ENCODE results near the gene DOCK3.
A peak's percentile ranks its signal among the peaks of the same experiment; 100 is the strongest.

Gene DOCK3

DNA sequence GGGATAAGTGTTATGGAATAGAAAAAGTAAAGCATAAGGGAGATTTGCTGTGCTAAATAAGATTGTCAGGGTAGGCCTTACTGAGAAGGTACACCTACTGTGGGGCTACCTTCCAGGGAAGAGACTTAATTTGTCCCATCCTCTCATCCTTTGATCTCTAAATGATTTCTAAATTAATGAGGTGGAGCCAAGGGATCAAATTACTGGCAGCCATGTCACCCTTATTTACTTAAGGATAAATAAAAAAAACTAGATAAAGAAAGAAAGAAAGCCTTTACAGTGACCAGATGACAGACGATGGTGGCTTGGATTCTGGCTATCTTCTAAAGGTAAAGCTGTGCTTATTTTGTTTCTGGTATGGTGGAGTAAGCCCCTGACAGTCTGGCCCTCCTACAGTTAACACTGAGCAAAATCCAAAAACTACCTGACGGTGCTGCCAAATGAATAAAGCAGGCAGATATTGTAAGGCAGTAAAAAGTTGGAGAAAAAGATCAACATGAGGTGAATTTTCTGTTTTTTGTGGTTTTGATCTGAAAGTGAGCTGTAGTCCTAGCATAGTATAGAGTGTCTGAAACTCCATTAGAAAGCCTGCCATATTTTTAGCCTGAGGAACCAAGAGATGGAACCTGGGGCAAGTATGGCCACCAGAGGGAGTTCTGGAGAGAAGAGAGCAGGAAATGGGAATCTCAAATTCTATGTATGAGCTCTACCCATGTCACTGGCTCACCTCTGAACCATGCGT lies 425.2 kb downstream of the DOCK3 start:
- Histone ChIP-seq H3K4me1 (ENCODE audit: low read length) (no peaks in the 10 kb centered on the region), H3K9me3 (ENCODE audit: insufficient read depth, low read length) (no peaks in the 10 kb centered on the region), H4K20me1 (ENCODE audit: insufficient read depth, low read length) (no peaks in the 10 kb centered on the region), H3K27ac (ENCODE audit: low read length) (no peak overlapping the region), H2AFZ (ENCODE audit: low read depth, low read length) (no peak overlapping the region), H3K4me3 (ENCODE audit: low read length) (no peak overlapping the region), H3K9ac (ENCODE audit: low read length) (no peak overlapping the region), H3K27me3 (ENCODE audit: low read depth, low read length) (no peaks in the 10 kb centered on the region), H3K36me3 (replicated peaks; ENCODE audit: low read depth, low read length) (no peaks in the 10 kb centered on the region), H3K79me2 (ENCODE audit: low read length) (no peaks in the 10 kb centered on the region), H3K4me2 (ENCODE audit: low read length) (no peak overlapping the region)
- no peak for TF ChIP-seq EZH2phosphoT487 (IDR thresholded peaks at IDR 0.05; ENCODE audit: low read depth)
- TF ChIP-seq, protein P1, sequence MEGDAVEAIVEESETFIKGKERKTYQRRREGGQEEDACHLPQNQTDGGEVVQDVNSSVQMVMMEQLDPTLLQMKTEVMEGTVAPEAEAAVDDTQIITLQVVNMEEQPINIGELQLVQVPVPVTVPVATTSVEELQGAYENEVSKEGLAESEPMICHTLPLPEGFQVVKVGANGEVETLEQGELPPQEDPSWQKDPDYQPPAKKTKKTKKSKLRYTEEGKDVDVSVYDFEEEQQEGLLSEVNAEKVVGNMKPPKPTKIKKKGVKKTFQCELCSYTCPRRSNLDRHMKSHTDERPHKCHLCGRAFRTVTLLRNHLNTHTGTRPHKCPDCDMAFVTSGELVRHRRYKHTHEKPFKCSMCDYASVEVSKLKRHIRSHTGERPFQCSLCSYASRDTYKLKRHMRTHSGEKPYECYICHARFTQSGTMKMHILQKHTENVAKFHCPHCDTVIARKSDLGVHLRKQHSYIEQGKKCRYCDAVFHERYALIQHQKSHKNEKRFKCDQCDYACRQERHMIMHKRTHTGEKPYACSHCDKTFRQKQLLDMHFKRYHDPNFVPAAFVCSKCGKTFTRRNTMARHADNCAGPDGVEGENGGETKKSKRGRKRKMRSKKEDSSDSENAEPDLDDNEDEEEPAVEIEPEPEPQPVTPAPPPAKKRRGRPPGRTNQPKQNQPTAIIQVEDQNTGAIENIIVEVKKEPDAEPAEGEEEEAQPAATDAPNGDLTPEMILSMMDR (IDR thresholded peaks at IDR 0.05; ENCODE audit: low read depth, low read length) = peak; percentile 62

GRCh38 chr3:51100536-51100851 lies 425.8 kb downstream of the DOCK3 start:
- Histone ChIP-seq H3K4me1 (ENCODE audit: low read length) (no peaks in the 10 kb centered on the region), H3K9ac (ENCODE audit: low read length) (no peak overlapping the region), H3K36me3 (replicated peaks; ENCODE audit: low read depth, low read length) (no peaks in the 10 kb centered on the region), H3K27ac (ENCODE audit: low read length) (no peak overlapping the region), H4K20me1 (ENCODE audit: insufficient read depth, low read length) (no peaks in the 10 kb centered on the region), H3K4me3 (ENCODE audit: low read length) (no peak overlapping the region), H3K79me2 (ENCODE audit: low read length) (no peaks in the 10 kb centered on the region), H3K9me3 (ENCODE audit: insufficient read depth, low read length) (no peaks in the 10 kb centered on the region), H3K27me3 (ENCODE audit: low read depth, low read length) (no peaks in the 10 kb centered on the region), H3K4me2 (ENCODE audit: low read length) (no peak overlapping the region), H2AFZ (ENCODE audit: low read depth, low read length) (no peak overlapping the region)
- no peak for TF ChIP-seq EZH2phosphoT487 (IDR thresholded peaks at IDR 0.05; ENCODE audit: low read depth)
- TF ChIP-seq, protein P1 (IDR thresholded peaks at IDR 0.05; ENCODE audit: low read depth, low read length) = no peak

GRCh38 chr3:51102396-51102795 lies 427.7 kb downstream of the DOCK3 start:
- Histone ChIP-seq H3K9ac (ENCODE audit: low read length) (no peak overlapping the region), H3K27me3 (ENCODE audit: low read depth, low read length) (no peaks in the 10 kb centered on the region), H3K4me2 (ENCODE audit: low read length) (no peak overlapping the region), H3K36me3 (replicated peaks; ENCODE audit: low read depth, low read length) (no peaks in the 10 kb centered on the region), H3K9me3 (ENCODE audit: insufficient read depth, low read length) (no peaks in the 10 kb centered on the region), H3K79me2 (ENCODE audit: low read length) (no peaks in the 10 kb centered on the region), H4K20me1 (ENCODE audit: insufficient read depth, low read length) (no peaks in the 10 kb centered on the region), H2AFZ (ENCODE audit: low read depth, low read length) (no peak overlapping the region), H3K4me1 (ENCODE audit: low read length) (no peaks in the 10 kb centered on the region), H3K4me3 (ENCODE audit: low read length) (no peak overlapping the region), H3K27ac (ENCODE audit: low read length) (no peak overlapping the region)
- TF ChIP-seq, protein P1 (IDR thresholded peaks at IDR 0.05; ENCODE audit: low read depth, low read length) = no peak
- TF ChIP-seq EZH2phosphoT487 (IDR thresholded peaks at IDR 0.05; ENCODE audit: low read depth) = no peak

DNA sequence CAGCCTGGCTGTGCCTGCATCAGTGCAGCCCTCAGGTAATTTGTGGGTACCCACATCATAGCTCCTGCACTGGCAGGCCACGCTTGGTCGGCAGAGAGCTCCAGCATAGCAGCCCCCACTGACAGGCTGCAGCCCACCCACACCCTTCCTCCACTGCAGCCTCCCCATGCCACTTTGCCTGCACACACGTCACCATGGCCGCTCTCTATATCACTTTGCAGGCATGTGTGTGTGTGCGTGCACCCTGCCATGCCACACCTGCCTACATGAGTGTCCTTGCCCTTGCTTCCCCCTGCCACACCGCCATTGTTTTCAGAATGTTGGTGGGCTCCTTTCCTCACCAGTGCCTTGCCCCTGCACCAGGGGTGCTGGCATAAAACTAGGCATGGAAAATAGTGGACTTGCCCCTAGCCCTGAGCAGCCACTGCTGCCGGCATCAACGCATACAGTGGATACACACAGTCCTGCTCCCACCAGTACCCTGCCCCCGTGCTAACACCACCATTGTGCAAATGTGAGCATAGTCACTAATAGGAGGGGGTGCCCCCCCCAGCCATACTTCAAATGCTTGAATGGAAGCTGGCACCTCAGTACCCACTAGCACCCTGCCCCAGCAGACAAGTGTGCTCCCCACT lies 431.6 kb downstream of the DOCK3 start:
- H3K4me2 ChIP-seq (ENCODE audit: low read length) = no peak overlapping the region
- H4K20me1 ChIP-seq (ENCODE audit: insufficient read depth, low read length) = no peaks in the 10 kb centered on the region
- H3K4me1 ChIP-seq (ENCODE audit: low read length) = no peaks in the 10 kb centered on the region
- TF ChIP-seq, protein P1 (IDR thresholded peaks at IDR 0.05; ENCODE audit: low read depth, low read length) = no peak
- no peak for TF ChIP-seq EZH2phosphoT487 (IDR thresholded peaks at IDR 0.05; ENCODE audit: low read depth)
- no peaks in the 10 kb centered on the region; the same call in 1 of the 2 replicates for H3K27me3 ChIP-seq (ENCODE audit: low read depth, low read length)
- H3K9me3 ChIP-seq (ENCODE audit: insufficient read depth, low read length) = no peaks in the 10 kb centered on the region
- H3K27ac ChIP-seq (ENCODE audit: low read length) = no peak overlapping the region
- H2AFZ ChIP-seq (ENCODE audit: low read depth, low read length) = no peak overlapping the region
- no peak overlapping the region for H3K9ac ChIP-seq (ENCODE audit: low read length)
- no peaks in the 10 kb centered on the region for H3K36me3 ChIP-seq (replicated peaks; ENCODE audit: low read depth, low read length)
- H3K4me3 ChIP-seq (ENCODE audit: low read length) = no peak overlapping the region
- H3K79me2 ChIP-seq (ENCODE audit: low read length) = no peaks in the 10 kb centered on the region
